Suprapubic skin (tissue), 4 donors: ENCODE results near the gene SLC11A1. TPM values are rescaled to one million over a fixed set of nuclear protein-coding genes. Genes with fewer than 3 reads are reported as not detected.

Experiments
- DNase-seq, 2 donors: peaks; one replicate each; pipeline ENCODE4 v3.0.0-alpha.2; 2019; ENCODE audit warnings: low spot score in 2 of 2
- H3K27ac ChIP-seq: fragments of 200-600 bp; sonication (generic); one replicate; pipeline ENCODE4 v1.5.1; 2019
- H3K27me3 ChIP-seq: fragments of 200-600 bp; sonication (generic); one replicate; pipeline ENCODE4 v1.5.1; 2019
- H3K36me3 ChIP-seq: fragments of 200-600 bp; sonication (generic); one replicate; pipeline ENCODE4 v1.5.1; 2019
- H3K4me1 ChIP-seq: fragments of 200-600 bp; sonication (generic); one replicate; pipeline ENCODE4 v1.5.1; 2019
- H3K4me3 ChIP-seq: fragments of 200-600 bp; sonication (generic); one replicate; pipeline ENCODE4 v1.5.1; 2019; ENCODE audit warnings: mild to moderate bottlenecking
- H3K9me3 ChIP-seq: fragments of 200-600 bp; sonication (generic); one replicate; pipeline ENCODE4 v1.5.1; 2019
- CTCF ChIP-seq, 2 donors: fragments of 200-600 bp in 1 of 2; fragments of 450-650 bp in 1 of 2; sonication (generic) in 1 of 2; IDR thresholded peaks; one replicate each; pipeline ENCODE4 v1.5.1; 2016 to 2019; ENCODE audit warnings: antibody characterized with exemption in 2 of 2, mild to moderate bottlenecking in 1 of 2, moderate library complexity in 1 of 2
- EP300 ChIP-seq: sonication (generic); formaldehyde crosslinking; IDR thresholded peaks from one replicate; pipeline ENCODE4 v1.6.1; 2017; ENCODE audit warnings: antibody characterized with exemption
- POLR2A ChIP-seq, 2 donors: fragments of 450-650 bp; IDR thresholded peaks; one replicate each; pipeline ENCODE4 v1.6.1; 2017; ENCODE audit warnings: antibody characterized with exemption in 2 of 2, mild to moderate bottlenecking in 2 of 2, moderate library complexity in 2 of 2
- POLR2AphosphoS5 ChIP-seq, 3 donors: sonication (generic); formaldehyde crosslinking; IDR thresholded peaks; one replicate each; pipeline ENCODE4 v1.6.1; 2017; ENCODE audit warnings: antibody characterized with exemption in 3 of 3
- WGBS: methylation state at CpG from one replicate; pipeline ENCODE4 v1.1.5; 2018; 5-methylcytosine and 5-hydroxymethylcytosine counted together
- total RNA-seq, 4 donors: library from RNA; depleted of rRNA; stranded (reverse); fragments of >200 nt; gene quantifications; one replicate each; pipeline ENCODE4 v1.1.0, GENCODE V29; 2016

Gene SLC11A1
- total RNA-seq, 4 donors from 2014 or later, result 0.78 to 16.1 (median 7.6) TPM

GRCh38 chr2:218367415-218368149 lies 14.5 kb upstream of the SLC11A1 start:
- DNase-seq, result peak; percentile 93 to 96
- no peaks in the 10 kb centered on the region for H3K27me3 ChIP-seq
- H3K36me3 ChIP-seq, result no peaks in the 10 kb centered on the region
- peaks cover 11% of the 10 kb centered on the region for H3K4me1 ChIP-seq
- 3% methylated on average over 39 of the region's 60 CpGs for WGBS
- H3K4me3 ChIP-seq, result peak overlapping the region; percentile 60
- TF ChIP-seq EP300, result no peak
- TF ChIP-seq CTCF (IDR thresholded peaks at IDR 0.05), result no peak
- peak in 1 of 3 donors; percentile 20 for TF ChIP-seq POLR2AphosphoS5 (IDR thresholded peaks at IDR 0.05)
- peak; percentile 39 to 71 for TF ChIP-seq POLR2A (IDR thresholded peaks at IDR 0.05)
- no peaks in the 10 kb centered on the region for H3K9me3 ChIP-seq
- H3K27ac ChIP-seq, result peak overlapping the region; percentile 86

GRCh38 chr2:218368150-218368528 lies 13.9 kb upstream of the SLC11A1 start:
- H3K4me3 ChIP-seq, result peak overlapping the region; percentile 60
- no peaks in the 10 kb centered on the region for H3K36me3 ChIP-seq
- 69% methylated on average over 20 of the region's 21 CpGs for WGBS
- TF ChIP-seq POLR2AphosphoS5 (IDR thresholded peaks at IDR 0.05) (no peak), EP300 (no peak), CTCF (IDR thresholded peaks at IDR 0.05) (no peak), POLR2A (IDR thresholded peaks at IDR 0.05) (no peak)
- H3K9me3 ChIP-seq, result no peaks in the 10 kb centered on the region
- peaks cover 11% of the 10 kb centered on the region for H3K4me1 ChIP-seq
- DNase-seq, result no peak
- peak overlapping the region; percentile 86 for H3K27ac ChIP-seq
- H3K27me3 ChIP-seq, result no peaks in the 10 kb centered on the region

- H3K9me3 ChIP-seq, result no peaks in the 10 kb centered on the region
- peak overlapping the region; percentile 60 for H3K4me3 ChIP-seq
- WGBS, result 42% methylated on average over 27 of the region's 27 CpGs
- H3K27me3 ChIP-seq, result no peaks in the 10 kb centered on the region
- H3K27ac ChIP-seq, result peak overlapping the region; percentile 86
- no peak for DNase-seq
- TF ChIP-seq POLR2AphosphoS5 (IDR thresholded peaks at IDR 0.05) (no peak), EP300 (no peak), CTCF (IDR thresholded peaks at IDR 0.05) (no peak), POLR2A (IDR thresholded peaks at IDR 0.05) (no peak)
- no peaks in the 10 kb centered on the region for H3K36me3 ChIP-seq
- peaks cover 11% of the 10 kb centered on the region for H3K4me1 ChIP-seq
Observed at GRCh38 chr2:218368621-218369153, 13.4 kb upstream of the SLC11A1 start.

- DNase-seq, result no peak
- Histone ChIP-seq H3K36me3 (no peaks in the 10 kb centered on the region), H3K27ac (peak overlapping the region; percentile 86), H3K4me3 (no peak overlapping the region), H3K27me3 (no peaks in the 10 kb centered on the region), H3K4me1 (peaks cover 11% of the 10 kb centered on the region), H3K9me3 (no peaks in the 10 kb centered on the region)
- 53% methylated on average over 2 of the region's 2 CpGs for WGBS
- no peak for TF ChIP-seq EP300
Observed at GRCh38 chr2:218369330-218369729, 12.7 kb upstream of the SLC11A1 start.

GRCh38 chr2:218370410-218371063 lies 11.5 kb upstream of the SLC11A1 start:
- Histone ChIP-seq H3K4me3 (no peak overlapping the region), H3K9me3 (no peaks in the 10 kb centered on the region), H3K4me1 (peaks cover 13% of the 10 kb centered on the region), H3K27me3 (no peaks in the 10 kb centered on the region), H3K36me3 (no peaks in the 10 kb centered on the region), H3K27ac (peak overlapping the region; percentile 64)
- 70% methylated on average over 11 of the region's 11 CpGs for WGBS
- no peak for DNase-seq
- no peak for TF ChIP-seq POLR2A (IDR thresholded peaks at IDR 0.05)
- TF ChIP-seq POLR2AphosphoS5 (IDR thresholded peaks at IDR 0.05), result peak in 2 of 3 donors; percentile 30 to 51

GRCh38 chr2:218371983-218372350 lies 10.1 kb upstream of the SLC11A1 start:
- no peak for DNase-seq
- Histone ChIP-seq H3K4me3 (no peak overlapping the region), H3K27ac (no peak overlapping the region), H3K4me1 (peaks cover 13% of the 10 kb centered on the region), H3K27me3 (no peaks in the 10 kb centered on the region), H3K9me3 (no peaks in the 10 kb centered on the region), H3K36me3 (no peaks in the 10 kb centered on the region)
- TF ChIP-seq CTCF (IDR thresholded peaks at IDR 0.05), result no peak
- no peak for TF ChIP-seq POLR2A (IDR thresholded peaks at IDR 0.05)
- TF ChIP-seq EP300, result no peak
- no peak for TF ChIP-seq POLR2AphosphoS5 (IDR thresholded peaks at IDR 0.05)
